GM23338 (cell line): ENCODE results near the gene LMBRD1. TPM values are rescaled to one million over a fixed set of nuclear protein-coding genes. Genes with fewer than 3 reads are reported as not detected.

Experiments used
- ATAC-seq: fragments of 200-7000 bp; cut with Tn5 transposase; 3 replicates; pipeline ENCODE4 v1.9.1; 2020
- DNase-seq: peaks from one replicate; pipeline ENCODE4 v3.0.0-alpha.2; 2015; ENCODE audit warnings: low spot score
- H2AFZ ChIP-seq: fragments of 200-600 bp; sonication (generic); 2 replicates; pipeline ENCODE4 v1.8.0; 2016; ENCODE audit warnings: antibody characterized with exemption, mild to moderate bottlenecking, moderate library complexity
- H3F3A ChIP-seq: fragments of 200-600 bp; sonication (generic); replicated peaks from 2 replicates; pipeline ENCODE4 v1.8.0; 2017; ENCODE audit warnings: antibody characterized with exemption, mixed run types, low read depth
- H3K27ac ChIP-seq: fragments of 200-600 bp; sonication (generic); 2 replicates; pipeline ENCODE4 v1.6.1; 2016; ENCODE audit warnings: low read depth
- H3K27me3 ChIP-seq: fragments of 200-600 bp; sonication (generic); 2 replicates; pipeline ENCODE4 v1.8.0; 2016; ENCODE audit warnings: mild to moderate bottlenecking, mixed run types, moderate library complexity; ENCODE audit not compliant: insufficient read depth
- H3K36me3 ChIP-seq: fragments of 200-600 bp; sonication (generic); 2 replicates; pipeline ENCODE4 v1.8.0; 2016; ENCODE audit warnings: mild to moderate bottlenecking; ENCODE audit not compliant: insufficient read depth
- H3K4me1 ChIP-seq: fragments of 200-600 bp; sonication (generic); 2 replicates; pipeline ENCODE4 v1.8.0; 2016; ENCODE audit warnings: mild to moderate bottlenecking, moderate library complexity; ENCODE audit not compliant: insufficient read depth
- H3K4me2 ChIP-seq: fragments of 200-600 bp; sonication (generic); 2 replicates; pipeline ENCODE4 v1.7.1; 2017; ENCODE audit warnings: mixed run types
- H3K4me3 ChIP-seq: fragments of 200-600 bp; sonication (generic); 2 replicates; pipeline ENCODE4 v1.6.1; 2016; ENCODE audit warnings: mixed run types
- H3K79me2 ChIP-seq: fragments of 200-600 bp; sonication (generic); replicated peaks from 2 replicates; pipeline ENCODE4 v1.8.0; 2017; ENCODE audit warnings: mild to moderate bottlenecking; ENCODE audit not compliant: insufficient read depth
- H3K9me2 ChIP-seq: fragments of 200-600 bp; sonication (generic); 2 replicates; pipeline ENCODE4 v1.8.0; 2017; ENCODE audit not compliant: insufficient read depth
- H4K20me1 ChIP-seq: fragments of 200-600 bp; sonication (generic); replicated peaks from 2 replicates; pipeline ENCODE4 v1.8.0; 2017; ENCODE audit warnings: mild to moderate bottlenecking; ENCODE audit not compliant: insufficient read depth
- H3K27ac Mint-ChIP-seq: 2 replicates; pipeline ENCODE4 v1.8.0; 2020; ENCODE audit warnings: inconsistent platforms, mild to moderate bottlenecking, moderate library complexity, mixed read lengths
- H3K27me3 Mint-ChIP-seq: 3 replicates; pipeline ENCODE4 v1.8.0; 2022; ENCODE audit warnings: low read depth, mild to moderate bottlenecking, moderate library complexity, mixed read lengths, inconsistent platforms; ENCODE audit not compliant: insufficient read depth, poor library complexity
- H3K36me3 Mint-ChIP-seq: 3 replicates; pipeline ENCODE4 v1.8.0; 2021; ENCODE audit warnings: low read depth, mild to moderate bottlenecking, inconsistent platforms, moderate library complexity, mixed read lengths
- H3K4me1 Mint-ChIP-seq: 3 replicates; pipeline ENCODE4 v1.8.0; 2020; ENCODE audit warnings: mild to moderate bottlenecking, inconsistent platforms, mixed read lengths
- H3K4me3 Mint-ChIP-seq: 3 replicates; pipeline ENCODE4 v1.8.0; 2021; ENCODE audit warnings: moderate library complexity, mild to moderate bottlenecking, inconsistent platforms, mixed read lengths
- H3K9me3 Mint-ChIP-seq: 3 replicates; pipeline ENCODE4 v1.8.0; 2020; ENCODE audit warnings: moderate library complexity, mild to moderate bottlenecking, inconsistent platforms, mixed read lengths
- CREB1 ChIP-seq: fragments of 250-450 bp; sonication (Bioruptor Pico); IDR thresholded peaks from 2 replicates; pipeline ENCODE4 v1.5.0; 2020; ENCODE audit warnings: low read depth, mild to moderate bottlenecking, moderate library complexity
- JUNB ChIP-seq: IDR thresholded peaks from one replicate; pipeline ENCODE4 v1.6.1; 2016; ENCODE audit warnings: antibody characterized with exemption; ENCODE audit not compliant: unreplicated experiment
- NANOG ChIP-seq: IDR thresholded peaks from 2 replicates; pipeline ENCODE4 v1.6.1; 2016; ENCODE audit warnings: antibody characterized with exemption, borderline replicate concordance
- POLR2AphosphoS5 ChIP-seq: IDR thresholded peaks from 2 replicates; pipeline ENCODE4 v1.6.1; 2016; ENCODE audit warnings: antibody characterized with exemption, low read depth
- ZNF114 ChIP-seq: fragments of 250-450 bp; sonication (Bioruptor Pico); IDR thresholded peaks from 2 replicates; pipeline ENCODE4 v1.5.0; 2020; ENCODE audit warnings: mild to moderate bottlenecking, moderate library complexity
- ZNF331 ChIP-seq: fragments of 250-450 bp; sonication (Bioruptor Pico); IDR thresholded peaks from 2 replicates; pipeline ENCODE4 v1.5.0; 2020; ENCODE audit warnings: low read depth, mild to moderate bottlenecking, moderate library complexity
- polyA plus RNA-seq: library from polyadenylated mRNA; unstranded; fragments of >200 nt; fragmentation: Nextera tagmentation; extraction: Ambion mirVana; gene quantifications from 2 replicates; pipeline ENCODE4 v1.2.1, GENCODE V29; 2016
- total RNA-seq: library from RNA; depleted of rRNA; stranded (reverse); fragments of >200 nt; shearing (Covaris generic); gene quantifications from 2 replicates; pipeline ENCODE4 v1.2.3, GENCODE V29; 2014
- TF ChIP-seq, protein P1 (sequence below): IDR thresholded peaks from 2 replicates; pipeline ENCODE4 v1.6.1; 2016; ENCODE audit warnings: antibody characterized with exemption
- TF ChIP-seq, protein P2 (sequence below): IDR thresholded peaks from one replicate; pipeline ENCODE4 v1.6.1; 2018; ENCODE audit warnings: antibody characterized with exemption; ENCODE audit not compliant: unreplicated experiment
- TF ChIP-seq, protein P3 (sequence below), 2 experiments: fragments of 200-600 bp in 1 of 2; sonication (generic) in 1 of 2; conservative IDR thresholded peaks; 2 replicates each; pipeline versions ENCODE4 v1.5.1 to v1.6.1; 2016 to 2017; ENCODE audit warnings: antibody characterized with exemption in 2 of 2, low read depth in 2 of 2, mild to moderate bottlenecking in 2 of 2, moderate library complexity in 1 of 2
- TF ChIP-seq, protein P4 (sequence below): fragments of 250-450 bp; sonication (Bioruptor Pico); IDR thresholded peaks from 2 replicates; pipeline ENCODE4 v1.5.0; 2020; ENCODE audit warnings: mild to moderate bottlenecking, moderate library complexity

The LMBRD1 gene
- total and polyA plus RNA-seq, 2 experiments from 2014 or later: 20.3 to 21.0 TPM

GRCh38 chr6:69761853-69762252 lies 35.0 kb downstream of the LMBRD1 start:
- TF ChIP-seq CREB1 (CRISPR knock-in tag) (no peak), JUNB (no peak), NANOG (no peak), ZNF114 (CRISPR knock-in tag) (no peak), POLR2AphosphoS5 (no peak), ZNF331 (CRISPR knock-in tag) (no peak)
- TF ChIP-seq, protein P1, sequence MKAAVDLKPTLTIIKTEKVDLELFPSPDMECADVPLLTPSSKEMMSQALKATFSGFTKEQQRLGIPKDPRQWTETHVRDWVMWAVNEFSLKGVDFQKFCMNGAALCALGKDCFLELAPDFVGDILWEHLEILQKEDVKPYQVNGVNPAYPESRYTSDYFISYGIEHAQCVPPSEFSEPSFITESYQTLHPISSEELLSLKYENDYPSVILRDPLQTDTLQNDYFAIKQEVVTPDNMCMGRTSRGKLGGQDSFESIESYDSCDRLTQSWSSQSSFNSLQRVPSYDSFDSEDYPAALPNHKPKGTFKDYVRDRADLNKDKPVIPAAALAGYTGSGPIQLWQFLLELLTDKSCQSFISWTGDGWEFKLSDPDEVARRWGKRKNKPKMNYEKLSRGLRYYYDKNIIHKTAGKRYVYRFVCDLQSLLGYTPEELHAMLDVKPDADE: no peak
- TF ChIP-seq, protein P2, sequence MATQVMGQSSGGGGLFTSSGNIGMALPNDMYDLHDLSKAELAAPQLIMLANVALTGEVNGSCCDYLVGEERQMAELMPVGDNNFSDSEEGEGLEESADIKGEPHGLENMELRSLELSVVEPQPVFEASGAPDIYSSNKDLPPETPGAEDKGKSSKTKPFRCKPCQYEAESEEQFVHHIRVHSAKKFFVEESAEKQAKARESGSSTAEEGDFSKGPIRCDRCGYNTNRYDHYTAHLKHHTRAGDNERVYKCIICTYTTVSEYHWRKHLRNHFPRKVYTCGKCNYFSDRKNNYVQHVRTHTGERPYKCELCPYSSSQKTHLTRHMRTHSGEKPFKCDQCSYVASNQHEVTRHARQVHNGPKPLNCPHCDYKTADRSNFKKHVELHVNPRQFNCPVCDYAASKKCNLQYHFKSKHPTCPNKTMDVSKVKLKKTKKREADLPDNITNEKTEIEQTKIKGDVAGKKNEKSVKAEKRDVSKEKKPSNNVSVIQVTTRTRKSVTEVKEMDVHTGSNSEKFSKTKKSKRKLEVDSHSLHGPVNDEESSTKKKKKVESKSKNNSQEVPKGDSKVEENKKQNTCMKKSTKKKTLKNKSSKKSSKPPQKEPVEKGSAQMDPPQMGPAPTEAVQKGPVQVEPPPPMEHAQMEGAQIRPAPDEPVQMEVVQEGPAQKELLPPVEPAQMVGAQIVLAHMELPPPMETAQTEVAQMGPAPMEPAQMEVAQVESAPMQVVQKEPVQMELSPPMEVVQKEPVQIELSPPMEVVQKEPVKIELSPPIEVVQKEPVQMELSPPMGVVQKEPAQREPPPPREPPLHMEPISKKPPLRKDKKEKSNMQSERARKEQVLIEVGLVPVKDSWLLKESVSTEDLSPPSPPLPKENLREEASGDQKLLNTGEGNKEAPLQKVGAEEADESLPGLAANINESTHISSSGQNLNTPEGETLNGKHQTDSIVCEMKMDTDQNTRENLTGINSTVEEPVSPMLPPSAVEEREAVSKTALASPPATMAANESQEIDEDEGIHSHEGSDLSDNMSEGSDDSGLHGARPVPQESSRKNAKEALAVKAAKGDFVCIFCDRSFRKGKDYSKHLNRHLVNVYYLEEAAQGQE: no peak
- TF ChIP-seq, protein P3, sequence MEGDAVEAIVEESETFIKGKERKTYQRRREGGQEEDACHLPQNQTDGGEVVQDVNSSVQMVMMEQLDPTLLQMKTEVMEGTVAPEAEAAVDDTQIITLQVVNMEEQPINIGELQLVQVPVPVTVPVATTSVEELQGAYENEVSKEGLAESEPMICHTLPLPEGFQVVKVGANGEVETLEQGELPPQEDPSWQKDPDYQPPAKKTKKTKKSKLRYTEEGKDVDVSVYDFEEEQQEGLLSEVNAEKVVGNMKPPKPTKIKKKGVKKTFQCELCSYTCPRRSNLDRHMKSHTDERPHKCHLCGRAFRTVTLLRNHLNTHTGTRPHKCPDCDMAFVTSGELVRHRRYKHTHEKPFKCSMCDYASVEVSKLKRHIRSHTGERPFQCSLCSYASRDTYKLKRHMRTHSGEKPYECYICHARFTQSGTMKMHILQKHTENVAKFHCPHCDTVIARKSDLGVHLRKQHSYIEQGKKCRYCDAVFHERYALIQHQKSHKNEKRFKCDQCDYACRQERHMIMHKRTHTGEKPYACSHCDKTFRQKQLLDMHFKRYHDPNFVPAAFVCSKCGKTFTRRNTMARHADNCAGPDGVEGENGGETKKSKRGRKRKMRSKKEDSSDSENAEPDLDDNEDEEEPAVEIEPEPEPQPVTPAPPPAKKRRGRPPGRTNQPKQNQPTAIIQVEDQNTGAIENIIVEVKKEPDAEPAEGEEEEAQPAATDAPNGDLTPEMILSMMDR (conservative IDR thresholded peaks at IDR 0.05; ENCODE audit: low read depth in 2 of 2): no peak
- TF ChIP-seq, protein P4, sequence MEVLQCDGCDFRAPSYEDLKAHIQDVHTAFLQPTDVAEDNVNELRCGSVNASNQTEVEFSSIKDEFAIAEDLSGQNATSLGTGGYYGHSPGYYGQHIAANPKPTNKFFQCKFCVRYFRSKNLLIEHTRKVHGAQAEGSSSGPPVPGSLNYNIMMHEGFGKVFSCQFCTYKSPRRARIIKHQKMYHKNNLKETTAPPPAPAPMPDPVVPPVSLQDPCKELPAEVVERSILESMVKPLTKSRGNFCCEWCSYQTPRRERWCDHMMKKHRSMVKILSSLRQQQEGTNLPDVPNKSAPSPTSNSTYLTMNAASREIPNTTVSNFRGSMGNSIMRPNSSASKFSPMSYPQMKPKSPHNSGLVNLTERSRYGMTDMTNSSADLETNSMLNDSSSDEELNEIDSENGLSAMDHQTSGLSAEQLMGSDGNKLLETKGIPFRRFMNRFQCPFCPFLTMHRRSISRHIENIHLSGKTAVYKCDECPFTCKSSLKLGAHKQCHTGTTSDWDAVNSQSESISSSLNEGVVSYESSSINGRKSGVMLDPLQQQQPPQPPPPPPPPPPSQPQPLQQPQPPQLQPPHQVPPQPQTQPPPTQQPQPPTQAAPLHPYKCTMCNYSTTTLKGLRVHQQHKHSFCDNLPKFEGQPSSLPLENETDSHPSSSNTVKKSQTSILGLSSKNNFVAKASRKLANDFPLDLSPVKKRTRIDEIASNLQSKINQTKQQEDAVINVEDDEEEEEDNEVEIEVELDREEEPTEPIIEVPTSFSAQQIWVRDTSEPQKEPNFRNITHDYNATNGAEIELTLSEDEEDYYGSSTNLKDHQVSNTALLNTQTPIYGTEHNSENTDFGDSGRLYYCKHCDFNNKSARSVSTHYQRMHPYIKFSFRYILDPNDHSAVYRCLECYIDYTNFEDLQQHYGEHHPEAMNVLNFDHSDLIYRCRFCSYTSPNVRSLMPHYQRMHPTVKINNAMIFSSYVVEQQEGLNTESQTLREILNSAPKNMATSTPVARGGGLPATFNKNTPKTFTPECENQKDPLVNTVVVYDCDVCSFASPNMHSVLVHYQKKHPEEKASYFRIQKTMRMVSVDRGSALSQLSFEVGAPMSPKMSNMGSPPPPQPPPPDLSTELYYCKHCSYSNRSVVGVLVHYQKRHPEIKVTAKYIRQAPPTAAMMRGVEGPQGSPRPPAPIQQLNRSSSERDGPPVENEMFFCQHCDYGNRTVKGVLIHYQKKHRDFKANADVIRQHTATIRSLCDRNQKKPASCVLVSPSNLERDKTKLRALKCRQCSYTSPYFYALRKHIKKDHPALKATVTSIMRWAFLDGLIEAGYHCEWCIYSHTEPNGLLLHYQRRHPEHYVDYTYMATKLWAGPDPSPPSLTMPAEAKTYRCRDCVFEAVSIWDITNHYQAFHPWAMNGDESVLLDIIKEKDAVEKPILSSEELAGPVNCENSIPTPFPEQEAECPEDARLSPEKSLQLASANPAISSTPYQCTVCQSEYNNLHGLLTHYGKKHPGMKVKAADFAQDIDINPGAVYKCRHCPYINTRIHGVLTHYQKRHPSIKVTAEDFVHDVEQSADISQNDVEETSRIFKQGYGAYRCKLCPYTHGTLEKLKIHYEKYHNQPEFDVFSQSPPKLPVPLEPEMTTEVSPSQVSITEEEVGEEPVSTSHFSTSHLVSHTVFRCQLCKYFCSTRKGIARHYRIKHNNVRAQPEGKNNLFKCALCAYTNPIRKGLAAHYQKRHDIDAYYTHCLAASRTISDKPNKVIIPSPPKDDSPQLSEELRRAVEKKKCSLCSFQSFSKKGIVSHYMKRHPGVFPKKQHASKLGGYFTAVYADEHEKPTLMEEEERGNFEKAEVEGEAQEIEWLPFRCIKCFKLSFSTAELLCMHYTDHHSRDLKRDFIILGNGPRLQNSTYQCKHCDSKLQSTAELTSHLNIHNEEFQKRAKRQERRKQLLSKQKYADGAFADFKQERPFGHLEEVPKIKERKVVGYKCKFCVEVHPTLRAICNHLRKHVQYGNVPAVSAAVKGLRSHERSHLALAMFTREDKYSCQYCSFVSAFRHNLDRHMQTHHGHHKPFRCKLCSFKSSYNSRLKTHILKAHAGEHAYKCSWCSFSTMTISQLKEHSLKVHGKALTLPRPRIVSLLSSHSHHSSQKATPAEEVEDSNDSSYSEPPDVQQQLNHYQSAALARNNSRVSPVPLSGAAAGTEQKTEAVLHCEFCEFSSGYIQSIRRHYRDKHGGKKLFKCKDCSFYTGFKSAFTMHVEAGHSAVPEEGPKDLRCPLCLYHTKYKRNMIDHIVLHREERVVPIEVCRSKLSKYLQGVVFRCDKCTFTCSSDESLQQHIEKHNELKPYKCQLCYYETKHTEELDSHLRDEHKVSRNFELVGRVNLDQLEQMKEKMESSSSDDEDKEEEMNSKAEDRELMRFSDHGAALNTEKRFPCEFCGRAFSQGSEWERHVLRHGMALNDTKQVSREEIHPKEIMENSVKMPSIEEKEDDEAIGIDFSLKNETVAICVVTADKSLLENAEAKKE (CRISPR knock-in tag): no peak
- no peaks in the 10 kb centered on the region for H3K36me3 Mint-ChIP-seq
- no peak overlapping the region for H2AFZ ChIP-seq
- no peak for DNase-seq
- H3K9me2 ChIP-seq: no peaks in the 10 kb centered on the region
- H3K27ac ChIP-seq: no peak overlapping the region
- H3K27me3 Mint-ChIP-seq: peaks cover 2% of the 10 kb centered on the region
- H3K9me3 Mint-ChIP-seq: no peaks in the 10 kb centered on the region
- no peaks in the 10 kb centered on the region for H3K36me3 ChIP-seq
- no peak overlapping the region for H3K4me3 Mint-ChIP-seq
- no peaks in the 10 kb centered on the region for H3K27me3 ChIP-seq
- no peak overlapping the region for H3K4me3 ChIP-seq
- H3K4me1 ChIP-seq: peaks cover 4% of the 10 kb centered on the region; the same call in 1 of the 2 replicates
- H3K4me1 Mint-ChIP-seq: peaks cover 12% of the 10 kb centered on the region; the same call in 2 of the 3 replicates
- no peak overlapping the region for H3K4me2 ChIP-seq
- H3K79me2 ChIP-seq: peaks cover 8% of the 10 kb centered on the region; the same call in 1 of the 2 replicates
- no peak for ATAC-seq
- no peaks in the 10 kb centered on the region for H3F3A ChIP-seq
- H3K27ac Mint-ChIP-seq: no peak overlapping the region
- H4K20me1 ChIP-seq: no peaks in the 10 kb centered on the region
